CD1c-positive myeloid dendritic cell (primary cell): ENCODE measurements around the gene PDE1A.

Experiments
- DNase-seq: peaks from one replicate; pipeline ENCODE4 v3.0.0-alpha.2; 2016; ENCODE audit errors: extremely low spot score

The PDE1A gene

DNA sequence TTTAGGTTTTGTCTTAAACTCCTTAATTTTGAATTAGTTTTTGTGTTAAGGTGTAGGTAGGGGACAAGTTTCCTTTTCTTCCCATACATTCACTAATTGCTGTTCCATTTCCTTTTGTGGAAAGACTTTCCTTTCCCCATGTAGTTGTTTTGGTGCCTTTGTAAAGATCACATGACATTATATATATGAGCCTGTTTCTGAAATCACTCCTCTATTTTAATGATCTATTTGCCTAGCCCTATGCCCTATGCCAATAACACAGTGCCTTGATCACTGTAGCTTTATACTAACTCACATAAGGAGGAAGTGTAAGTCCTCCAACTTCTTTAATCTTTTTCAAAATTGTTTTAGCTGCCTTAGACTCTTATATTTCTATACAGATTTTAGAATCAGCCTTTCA lies 229.3 kb downstream of the PDE1A start:
- no peak for DNase-seq

DNA sequence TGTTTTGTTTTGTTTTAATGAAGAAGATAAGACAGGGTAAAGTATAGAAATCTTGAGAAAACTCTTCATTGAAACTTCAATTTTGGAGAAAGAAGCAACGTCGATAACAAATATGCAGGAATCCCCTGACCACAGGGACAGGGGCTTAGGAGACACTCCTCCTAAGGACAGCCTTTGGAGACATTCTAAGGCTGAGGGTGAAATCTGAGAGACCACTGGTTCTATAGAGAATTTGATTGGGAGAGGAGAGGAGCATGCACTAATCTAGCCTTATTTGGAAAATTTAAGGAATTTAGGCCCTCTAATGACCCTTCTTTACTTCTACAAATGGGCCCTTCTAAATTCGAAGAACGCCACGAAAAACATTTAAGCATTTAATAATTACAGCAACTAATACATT lies 233.5 kb downstream of the PDE1A start:
- DNase-seq, result no peak

DNA sequence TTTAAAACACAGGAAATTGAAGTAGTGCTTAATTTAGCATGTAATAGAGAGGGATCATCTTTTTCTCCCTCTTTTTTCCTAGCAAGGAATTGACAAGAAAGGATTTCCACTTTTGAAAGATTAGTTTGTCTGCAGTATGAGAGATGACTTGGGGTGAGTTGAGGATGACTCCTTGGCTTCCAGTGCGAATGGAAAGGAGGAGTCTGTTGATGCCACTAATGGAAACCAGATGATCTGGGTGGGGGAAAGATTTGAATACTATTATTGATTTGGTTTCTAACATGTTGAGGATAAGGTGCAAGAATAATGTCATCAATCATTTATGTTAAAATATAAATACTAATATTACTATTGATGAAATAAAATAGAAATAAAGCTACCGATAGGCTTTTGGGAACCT lies 235.8 kb downstream of the PDE1A start:
- no peak for DNase-seq

DNA sequence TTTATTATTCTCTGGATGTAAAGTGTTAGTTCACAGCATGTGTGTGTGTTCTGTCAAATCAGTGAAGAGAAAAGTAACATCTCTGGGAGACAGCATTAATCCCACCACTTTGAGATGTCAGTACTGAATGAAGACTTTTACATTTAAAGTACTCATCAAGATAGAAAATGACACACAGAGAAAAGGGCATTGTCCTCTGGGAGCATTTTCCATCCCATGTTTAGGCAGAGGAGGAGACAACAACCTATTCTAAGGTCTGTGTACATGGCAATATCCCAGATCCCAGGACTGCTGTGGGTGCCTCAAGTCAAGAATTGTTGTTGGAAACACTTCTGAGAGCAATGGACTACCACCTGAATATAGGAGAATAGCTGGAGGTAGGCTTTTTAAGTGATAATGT lies 239.7 kb downstream of the PDE1A start:
- no peak for DNase-seq

DNA sequence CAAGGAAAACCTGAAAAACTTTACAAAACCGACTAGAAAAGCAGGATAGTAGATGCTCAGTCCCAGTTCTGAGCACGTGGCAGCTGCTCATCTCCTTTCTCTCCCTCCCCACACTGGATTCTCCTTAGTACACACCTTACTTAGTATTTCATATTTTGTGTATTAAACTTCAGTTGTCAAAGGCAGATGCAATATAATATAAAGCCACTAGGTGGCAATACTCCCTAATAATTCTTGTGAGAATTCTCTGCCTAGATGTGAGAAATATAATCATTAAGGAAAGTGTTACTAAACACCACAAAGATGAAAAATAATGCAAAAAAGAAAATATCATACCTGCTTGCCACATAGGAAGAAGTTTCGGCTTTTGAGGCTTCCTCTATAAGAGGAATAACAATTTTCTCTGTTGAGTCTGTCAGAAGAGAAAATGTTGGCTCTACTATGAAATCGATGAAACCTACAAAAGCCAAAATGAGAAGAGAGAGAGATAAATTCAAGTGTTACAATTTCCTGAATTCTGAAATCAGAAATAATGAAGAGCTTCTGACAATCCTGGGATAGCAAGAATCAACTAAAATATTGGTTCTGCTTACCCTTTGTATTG lies 240.6 kb downstream of the PDE1A start:
- DNase-seq, result peak; percentile 68

DNA sequence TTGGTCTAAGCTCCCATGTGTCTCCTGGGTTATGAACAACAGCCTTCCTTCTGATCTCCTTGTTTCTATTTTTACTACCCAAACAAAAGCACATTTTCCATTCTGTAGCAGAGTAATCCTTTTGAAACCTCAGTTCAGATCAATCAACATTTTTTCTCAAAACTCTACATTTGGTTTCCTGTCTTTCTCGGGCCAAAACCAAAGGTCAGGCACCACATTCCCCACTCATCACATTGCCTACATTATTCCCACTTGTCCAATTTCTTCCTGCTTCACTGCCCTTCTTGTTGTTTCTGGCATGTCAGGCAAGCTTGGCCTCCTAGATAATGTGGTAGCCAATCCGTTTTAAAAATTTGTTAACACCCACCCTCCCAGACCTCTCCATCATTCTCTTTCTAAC lies 244.4 kb downstream of the PDE1A start:
- no peak for DNase-seq

DNA sequence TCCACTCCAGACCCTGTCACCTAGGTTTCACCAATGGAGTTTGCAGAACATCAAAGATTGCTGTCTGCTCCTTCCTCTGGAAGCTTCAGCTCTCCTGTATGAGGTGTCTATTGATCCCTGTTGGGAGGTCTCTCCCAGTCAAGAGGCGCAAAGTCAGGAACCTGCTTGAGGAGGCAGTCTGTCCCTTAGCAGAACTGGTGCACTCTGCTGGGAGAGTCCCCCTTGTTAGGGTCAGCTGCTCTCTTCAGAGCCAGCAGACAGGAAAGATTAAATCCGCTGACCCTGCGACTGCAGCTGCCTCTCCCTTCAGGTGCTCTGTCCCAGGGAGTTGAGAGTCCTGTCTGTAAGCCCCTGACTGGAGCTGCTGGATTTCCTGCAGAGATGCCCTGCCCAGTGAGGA lies 245.5 kb downstream of the PDE1A start:
- no peak for DNase-seq

DNA sequence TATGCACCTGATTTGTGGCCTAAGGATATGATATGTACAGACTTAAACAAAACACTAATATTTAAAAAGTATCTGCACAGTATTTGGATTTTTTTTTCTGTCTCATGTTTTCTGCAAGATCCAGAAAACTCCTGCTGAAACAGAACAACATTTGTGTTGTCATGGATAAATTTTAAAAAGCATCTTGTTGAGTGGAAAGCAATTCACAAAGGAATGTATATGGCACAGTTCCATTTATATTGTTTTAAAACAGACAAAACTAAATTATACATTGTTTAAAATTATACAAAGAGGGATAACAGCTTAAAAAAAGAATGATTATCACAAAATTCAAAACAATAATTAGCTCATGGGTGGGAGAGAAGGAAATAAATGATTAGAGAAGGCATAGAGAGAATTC lies 247.7 kb downstream of the PDE1A start:
- DNase-seq, result no peak

DNA sequence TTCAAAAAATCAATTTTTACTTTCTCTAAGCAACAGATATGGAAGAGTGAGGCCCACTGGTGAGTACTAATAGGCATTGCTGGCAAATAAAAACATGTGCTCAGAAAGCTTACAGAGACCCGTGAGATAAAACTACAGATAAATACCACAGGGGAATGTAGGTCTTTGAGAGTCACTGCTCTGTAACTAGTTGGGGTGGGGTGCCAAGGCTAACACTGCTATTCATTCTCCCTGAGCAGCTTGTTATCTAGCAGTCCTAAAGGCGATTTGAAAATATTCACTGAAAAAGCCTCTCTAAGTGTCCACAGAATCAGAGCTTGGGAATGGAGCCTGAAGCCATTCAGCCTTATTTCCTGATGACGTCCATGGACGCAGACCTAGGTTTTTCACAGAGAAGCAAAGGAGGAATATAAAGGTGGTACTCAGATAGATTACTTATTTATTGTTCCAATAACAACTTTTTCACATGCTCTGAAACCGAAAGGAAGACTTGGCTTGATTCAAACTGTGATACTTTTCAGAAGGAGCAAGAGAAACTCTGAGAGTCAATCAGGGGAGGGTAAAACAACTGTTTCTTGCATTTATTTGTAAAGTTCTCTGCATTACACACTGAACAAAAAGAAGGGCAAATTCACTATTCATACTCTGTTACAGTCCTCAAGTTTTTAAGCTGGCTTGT lies 252.8 kb downstream of the PDE1A start:
- DNase-seq, result no peak

DNA sequence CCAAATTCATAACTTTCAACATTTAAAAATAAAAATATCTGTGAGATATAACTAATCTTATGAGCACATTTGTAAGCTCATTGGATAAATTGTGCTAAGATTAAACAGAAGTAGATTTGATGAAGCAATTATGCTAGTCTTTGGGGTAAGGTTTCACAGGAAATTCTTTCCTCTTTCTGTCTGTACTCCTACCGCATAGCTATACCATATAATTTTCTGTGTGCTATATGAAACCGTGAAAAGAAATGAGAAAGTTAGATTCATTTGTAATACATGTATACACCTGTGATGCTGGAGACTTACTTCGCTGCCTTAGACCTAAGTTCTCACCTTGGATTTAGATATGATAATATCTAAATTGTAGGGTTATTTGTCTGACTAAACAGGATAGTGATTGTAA lies 256.5 kb downstream of the PDE1A start:
- DNase-seq, result no peak

DNA sequence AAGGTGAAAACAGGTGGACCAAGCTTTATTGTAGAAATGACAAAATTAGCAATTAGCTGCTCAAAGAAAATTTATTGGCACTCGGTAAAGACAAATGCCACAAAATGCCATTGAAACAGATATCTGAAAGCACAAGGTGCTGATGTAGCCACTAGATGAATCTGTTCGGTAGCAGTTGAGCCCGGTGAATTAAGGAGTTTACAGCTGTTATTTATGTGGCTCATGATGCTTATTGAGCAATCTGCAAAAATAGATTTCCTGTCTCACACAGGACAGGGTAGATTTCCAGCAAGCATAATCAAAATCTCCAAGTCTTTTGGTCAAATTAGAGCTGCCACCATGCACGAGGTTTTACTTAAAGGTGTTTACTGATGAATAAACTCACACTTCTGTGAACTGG lies 259.0 kb downstream of the PDE1A start:
- no peak for DNase-seq

DNA sequence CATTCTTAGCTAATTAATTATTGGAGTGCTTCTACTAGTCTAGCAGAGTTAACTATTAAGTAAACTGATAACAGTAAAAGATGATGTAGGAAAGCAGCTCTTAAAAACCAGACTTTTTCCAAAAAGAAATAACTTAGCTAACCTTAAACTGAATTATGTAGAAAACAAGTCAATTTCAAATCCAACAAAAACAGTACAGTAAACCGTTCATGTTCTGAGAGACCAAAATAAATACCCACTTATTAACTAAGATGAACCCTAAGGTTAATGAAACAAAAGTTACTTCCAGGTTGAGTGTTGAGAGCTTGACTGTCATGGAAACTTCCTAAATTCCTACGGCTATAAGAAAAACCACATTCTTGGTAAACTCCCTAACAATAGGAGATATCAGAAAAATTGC lies 260.0 kb downstream of the PDE1A start:
- DNase-seq, result no peak

DNA sequence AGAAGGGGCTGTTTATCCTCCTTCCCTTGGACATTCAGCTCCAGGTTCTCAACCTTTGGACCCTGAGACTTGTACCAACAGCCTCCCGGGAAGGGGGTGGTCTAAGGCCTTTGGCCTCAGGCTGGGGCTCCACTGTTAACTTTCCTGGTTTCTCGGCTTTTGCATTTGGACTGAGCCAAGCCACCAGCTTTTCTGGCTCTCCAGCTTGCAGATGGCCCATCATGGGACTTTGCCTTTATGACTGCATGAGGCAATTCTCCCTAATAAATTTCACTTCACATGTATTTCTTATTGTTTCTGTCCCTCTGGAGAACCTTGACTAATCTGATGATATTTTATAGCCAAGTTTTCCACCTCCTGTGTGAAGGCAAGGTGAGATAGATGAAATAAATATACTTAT lies 260.4 kb downstream of the PDE1A start:
- DNase-seq, result no peak

DNA sequence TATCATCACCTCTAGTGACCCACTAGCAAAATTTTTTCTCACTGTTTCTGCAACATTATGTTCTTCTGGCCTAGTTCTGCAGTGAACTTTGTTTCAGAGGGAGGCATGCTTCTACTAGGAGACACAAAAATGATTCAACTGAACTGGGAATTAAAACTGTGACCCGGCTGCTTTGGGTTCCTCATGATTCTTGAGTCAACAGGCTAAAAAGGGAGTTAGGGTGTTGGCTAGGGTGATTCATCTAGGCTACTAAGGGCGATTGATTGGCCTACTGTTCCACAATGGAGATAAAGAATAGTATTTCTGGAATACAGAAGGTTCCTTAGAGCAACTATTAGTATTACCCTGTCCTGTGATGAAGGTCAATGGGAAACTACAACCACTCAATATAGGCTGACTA lies 261.6 kb downstream of the PDE1A start:
- DNase-seq, result no peak

DNA sequence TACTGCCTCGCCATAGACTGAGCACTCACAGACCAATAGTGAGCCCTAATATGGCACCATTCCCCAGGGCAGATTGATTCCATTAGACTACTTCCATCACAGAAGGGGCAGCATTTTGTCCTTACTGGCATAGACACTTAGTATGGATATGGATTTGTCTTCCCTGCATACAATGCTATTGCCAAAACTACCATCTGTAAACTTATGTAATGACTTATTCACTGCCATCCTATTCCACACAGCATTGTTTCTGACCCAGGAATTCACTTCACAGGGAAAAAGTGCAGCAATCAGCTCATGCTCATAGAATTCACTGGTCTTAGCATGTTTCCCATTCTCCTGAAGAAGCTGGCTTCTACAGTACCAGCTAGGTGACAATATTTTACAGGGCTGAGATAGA lies 262.1 kb downstream of the PDE1A start:
- DNase-seq, result no peak

DNA sequence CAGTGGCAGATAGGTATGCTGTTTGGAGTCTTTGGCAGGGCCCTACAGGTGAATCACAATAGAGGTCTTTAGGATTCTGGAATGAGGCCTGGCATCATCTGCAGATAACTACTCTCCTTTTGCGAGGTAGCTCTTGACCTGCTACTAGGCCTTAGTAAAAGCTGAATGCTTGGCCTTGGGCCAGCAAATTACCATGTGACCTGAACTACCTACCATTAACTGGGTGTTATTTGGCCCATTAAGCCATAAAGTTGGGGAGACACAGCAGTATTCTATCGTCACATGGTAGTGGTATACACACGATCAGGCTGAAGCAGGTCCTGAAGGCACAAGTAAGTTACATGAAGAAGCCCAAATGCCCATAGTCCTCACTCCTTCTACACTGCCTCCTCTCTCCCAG lies 263.0 kb downstream of the PDE1A start:
- DNase-seq, result no peak

DNA sequence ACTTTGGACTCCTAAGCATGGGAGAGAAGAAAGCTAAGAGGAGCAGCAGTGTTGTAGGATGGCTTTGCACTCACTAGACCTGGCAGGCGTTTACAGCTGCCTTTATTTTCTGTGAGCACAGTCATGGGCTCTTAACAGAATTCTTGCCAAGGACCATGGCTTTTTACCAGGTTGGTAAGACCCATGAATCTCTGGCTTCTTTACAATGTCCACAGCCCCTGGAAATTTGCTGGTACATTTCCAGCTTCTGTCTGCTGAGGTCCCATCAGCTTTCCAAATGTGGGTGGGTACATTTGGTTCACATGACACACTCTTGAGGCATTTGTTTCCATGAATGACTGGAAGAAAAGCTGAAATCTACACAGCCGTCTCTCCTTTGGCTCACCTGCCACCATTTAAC lies 278.5 kb downstream of the PDE1A start:
- DNase-seq, result no peak

DNA sequence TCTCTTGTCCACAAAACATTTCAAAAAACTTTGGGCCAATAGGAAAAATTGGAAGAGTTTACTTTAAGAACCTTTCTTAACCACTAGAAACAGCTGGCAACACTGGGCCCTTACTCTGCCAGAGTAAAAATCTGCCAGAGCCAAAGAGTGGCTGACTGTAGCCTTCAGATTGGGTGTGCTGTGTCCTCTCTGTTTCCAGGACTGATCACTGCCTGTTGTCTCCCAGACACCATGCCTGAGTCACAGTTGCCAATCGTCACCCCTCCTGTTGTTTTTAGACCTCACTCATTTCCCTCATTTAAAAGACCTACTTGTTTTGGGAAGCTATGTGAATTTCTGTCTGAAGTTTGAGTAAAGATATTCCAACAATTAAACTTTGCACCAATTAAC lies 282.1 kb downstream of the PDE1A start:
- no peak for DNase-seq

DNA sequence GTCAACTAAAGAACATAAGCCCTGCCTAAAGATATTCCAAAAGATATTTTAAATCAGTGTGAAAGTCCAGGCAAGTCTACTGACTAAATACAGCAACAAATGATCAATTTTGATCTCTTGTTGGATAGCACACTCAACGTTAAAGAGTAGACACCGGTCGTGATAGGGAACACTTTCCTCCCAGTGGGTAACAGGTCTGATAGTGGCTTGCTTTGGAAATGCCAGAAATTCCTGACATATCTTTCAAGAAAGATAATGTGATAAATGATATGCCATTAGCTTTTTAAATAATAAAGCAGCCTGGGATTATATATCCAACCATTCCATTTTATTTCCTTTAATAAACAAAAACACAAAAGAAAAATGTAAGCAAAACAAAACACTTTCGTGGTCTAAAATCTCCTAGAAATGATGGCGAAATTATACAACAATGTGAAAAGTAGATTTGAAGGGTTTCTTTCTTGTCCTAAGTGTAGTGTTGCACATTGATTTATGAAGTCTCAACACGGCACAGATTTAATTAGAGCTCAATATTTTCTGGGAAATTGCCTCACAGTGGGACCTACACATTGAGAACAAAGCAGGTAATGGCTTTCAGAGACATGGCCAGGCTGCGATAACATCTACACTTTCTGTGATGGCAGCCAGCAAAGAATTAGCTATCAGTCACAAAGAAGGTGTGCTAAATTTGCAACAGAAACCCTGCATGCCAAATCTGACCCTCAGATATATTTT lies 282.6 kb downstream of the PDE1A start:
- no peak for DNase-seq

DNA sequence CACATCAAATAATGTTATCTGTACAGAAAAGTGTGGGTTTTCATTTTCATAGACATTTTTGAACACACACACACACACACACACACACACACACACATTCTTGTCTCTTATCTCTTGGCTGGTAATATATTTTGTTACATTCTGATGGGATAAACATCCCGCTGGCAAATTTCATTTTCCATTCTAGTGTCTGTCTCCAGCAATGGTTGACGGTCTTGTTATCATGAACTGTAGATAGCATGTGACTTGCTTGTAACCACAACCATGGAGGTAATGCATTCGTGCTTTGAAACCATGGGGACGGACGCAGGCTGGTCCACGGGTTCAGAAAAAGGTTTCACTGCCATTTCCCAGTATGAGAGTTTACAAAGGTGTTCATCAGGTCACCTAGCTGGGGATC lies 284.8 kb downstream of the PDE1A start:
- no peak for DNase-seq

DNA sequence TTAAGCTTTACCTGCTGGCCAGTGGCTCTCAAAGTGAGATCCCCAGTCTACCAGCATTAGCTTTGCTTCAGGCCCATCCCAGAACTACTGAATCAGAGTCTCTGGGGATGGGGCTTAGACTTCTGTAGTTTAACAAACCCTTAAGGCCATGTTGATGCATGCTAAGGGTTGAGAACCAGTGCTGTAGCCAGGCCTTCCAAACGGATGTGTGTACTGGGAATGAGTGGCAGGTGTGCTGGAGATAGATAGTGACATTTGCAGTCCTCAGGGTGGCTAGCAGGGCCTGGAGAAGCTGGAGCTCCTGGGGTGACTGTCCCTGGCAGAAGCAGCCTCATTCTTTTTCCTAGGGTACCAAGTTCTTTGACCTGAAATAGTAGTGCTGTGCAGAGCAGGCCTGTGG lies 292.6 kb downstream of the PDE1A start:
- DNase-seq, result no peak

DNA sequence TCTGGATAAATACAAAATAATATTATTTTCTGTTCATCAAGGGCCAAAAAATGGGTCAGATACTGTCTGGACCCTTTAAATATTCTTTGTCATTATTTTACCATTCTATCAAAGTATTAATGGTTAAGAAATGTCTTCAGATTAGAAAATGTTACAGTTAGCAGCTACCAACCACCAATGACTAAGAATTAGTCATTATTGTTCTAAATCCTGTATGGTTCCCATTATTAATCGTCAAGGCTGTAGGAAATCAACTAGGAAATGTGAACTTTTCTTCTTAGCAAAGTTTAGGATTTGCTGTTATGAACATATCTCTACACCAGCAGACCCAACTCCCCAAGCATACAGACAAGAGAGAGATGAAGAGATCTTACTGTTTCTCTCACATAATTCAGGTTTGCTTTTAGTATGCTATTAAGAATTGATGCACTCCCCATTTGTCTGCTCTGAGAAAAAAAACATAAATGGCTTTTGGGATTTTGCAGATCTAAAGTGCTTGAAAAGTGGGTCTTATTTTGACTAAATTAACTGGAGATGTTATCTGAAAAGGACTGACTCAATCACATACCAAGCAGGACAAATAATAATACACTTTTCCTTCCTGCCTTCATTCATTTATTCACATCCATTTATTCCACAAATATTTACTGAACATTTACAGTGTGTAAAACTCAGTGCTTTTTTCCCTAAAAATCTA lies 293.5 kb downstream of the PDE1A start:
- no peak for DNase-seq

DNA sequence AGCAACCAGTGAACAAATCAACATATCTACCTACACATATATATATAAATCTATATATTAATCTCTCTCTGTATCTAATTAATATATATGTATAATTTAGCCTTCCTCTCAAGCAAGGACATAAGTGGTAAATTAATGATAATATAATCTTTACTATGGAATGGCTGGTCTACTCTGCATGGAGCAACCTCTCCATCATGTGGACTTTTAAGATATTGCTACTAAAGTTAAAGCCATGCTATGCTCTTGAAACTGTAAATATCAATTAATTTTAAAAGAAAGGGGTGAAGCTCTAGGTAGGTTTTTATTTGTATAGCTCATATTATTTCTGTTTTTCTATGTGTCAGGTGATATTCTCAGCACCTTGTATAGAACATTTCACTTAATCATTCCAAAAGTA lies 294.2 kb downstream of the PDE1A start:
- no peak for DNase-seq
